ENCODE data around the gene ANKRD44. TPM values are rescaled to one million over a fixed set of nuclear protein-coding genes. Genes with fewer than 3 reads are reported as not detected.

ANKRD44 gene
- total RNA-seq, 4 donors from 2014 or later: 24.4 to 51.8 (median 35.7) TPM

DNA sequence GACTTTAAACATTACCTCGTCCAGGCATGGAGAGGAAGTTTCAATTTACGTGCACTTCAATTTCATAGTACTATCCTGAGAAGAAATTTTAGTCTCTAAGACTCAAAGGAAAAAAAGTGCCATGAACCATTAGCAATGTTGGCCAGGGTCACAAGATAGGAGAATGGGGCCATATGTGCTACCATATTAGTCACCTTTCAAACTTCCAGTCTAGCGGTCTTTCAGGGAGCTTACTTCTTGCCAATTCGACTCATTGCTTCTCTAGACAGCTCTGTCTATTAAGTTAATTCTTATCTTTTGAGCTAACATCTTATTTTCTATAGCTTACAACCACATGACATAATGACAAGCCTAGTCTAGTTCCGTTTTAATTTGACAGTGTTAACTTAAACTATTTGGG lies 129.1 kb downstream of the ANKRD44 start:
- H3K27me3 ChIP-seq: no peaks in the 10 kb centered on the region
- WGBS, 2 donors (ENCODE audit: low coverage in 1 of 2): 48 to 68% methylated on average over 3 to 5 of the region's 5 CpGs
- TF ChIP-seq, protein P1, sequence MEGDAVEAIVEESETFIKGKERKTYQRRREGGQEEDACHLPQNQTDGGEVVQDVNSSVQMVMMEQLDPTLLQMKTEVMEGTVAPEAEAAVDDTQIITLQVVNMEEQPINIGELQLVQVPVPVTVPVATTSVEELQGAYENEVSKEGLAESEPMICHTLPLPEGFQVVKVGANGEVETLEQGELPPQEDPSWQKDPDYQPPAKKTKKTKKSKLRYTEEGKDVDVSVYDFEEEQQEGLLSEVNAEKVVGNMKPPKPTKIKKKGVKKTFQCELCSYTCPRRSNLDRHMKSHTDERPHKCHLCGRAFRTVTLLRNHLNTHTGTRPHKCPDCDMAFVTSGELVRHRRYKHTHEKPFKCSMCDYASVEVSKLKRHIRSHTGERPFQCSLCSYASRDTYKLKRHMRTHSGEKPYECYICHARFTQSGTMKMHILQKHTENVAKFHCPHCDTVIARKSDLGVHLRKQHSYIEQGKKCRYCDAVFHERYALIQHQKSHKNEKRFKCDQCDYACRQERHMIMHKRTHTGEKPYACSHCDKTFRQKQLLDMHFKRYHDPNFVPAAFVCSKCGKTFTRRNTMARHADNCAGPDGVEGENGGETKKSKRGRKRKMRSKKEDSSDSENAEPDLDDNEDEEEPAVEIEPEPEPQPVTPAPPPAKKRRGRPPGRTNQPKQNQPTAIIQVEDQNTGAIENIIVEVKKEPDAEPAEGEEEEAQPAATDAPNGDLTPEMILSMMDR (IDR thresholded peaks at IDR 0.05): no peak
- no peak for TF ChIP-seq POLR2AphosphoS5 (IDR thresholded peaks at IDR 0.05)
- no peak for TF ChIP-seq POLR2A (IDR thresholded peaks at IDR 0.05)
- no peak for TF ChIP-seq EP300 (IDR thresholded peaks at IDR 0.05)
- H3K27ac ChIP-seq: no peak overlapping the region
- no peak for ATAC-seq
- H3K36me3 ChIP-seq: no peaks in the 10 kb centered on the region
- no peaks in the 10 kb centered on the region for H3K9me3 ChIP-seq
- peaks cover 7 to 45% (median 8%) of the 10 kb centered on the region in 3 donors for H3K4me1 ChIP-seq
- no peak overlapping the region for H3K4me3 ChIP-seq

DNA sequence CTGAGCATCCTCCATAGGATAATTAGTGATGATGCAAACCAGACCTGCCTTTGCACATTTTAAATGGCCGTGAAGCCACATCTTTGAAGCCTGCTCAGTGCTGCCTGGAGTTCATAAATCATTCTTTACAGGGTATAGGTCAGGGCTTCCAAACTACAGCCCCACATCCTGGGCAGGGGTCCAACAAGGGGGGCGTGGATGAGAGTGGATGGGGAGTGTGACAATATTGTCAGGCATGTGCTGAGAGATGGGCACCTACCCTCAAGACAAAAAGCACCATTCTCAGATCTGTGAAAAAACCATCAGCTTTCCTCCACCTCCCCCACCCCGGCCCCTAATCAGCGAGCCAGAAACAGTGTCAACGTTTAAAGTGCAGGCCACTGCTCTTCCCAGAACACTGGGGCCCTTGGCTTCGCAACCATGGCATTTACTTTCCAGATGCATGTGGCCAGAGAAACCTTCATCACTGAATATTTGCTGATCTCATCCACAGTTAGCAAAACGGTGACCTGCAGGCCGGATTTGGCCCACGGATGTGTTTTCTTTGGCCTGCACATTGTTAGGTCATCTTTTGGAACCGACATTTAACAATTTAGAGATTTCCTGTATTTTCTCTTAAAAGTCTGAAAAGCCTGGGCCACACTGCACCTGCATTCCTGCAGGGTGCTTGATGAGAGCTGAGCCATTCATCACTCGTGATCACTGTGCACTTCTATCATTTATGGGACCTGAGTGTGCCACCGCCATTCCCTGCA lies 130.7 kb downstream of the ANKRD44 start:
- TF ChIP-seq, protein P1 (IDR thresholded peaks at IDR 0.05): no peak
- TF ChIP-seq POLR2AphosphoS5 (IDR thresholded peaks at IDR 0.05) (peak; percentile 24), EP300 (IDR thresholded peaks at IDR 0.05) (no peak), POLR2A (IDR thresholded peaks at IDR 0.05) (no peak)
- 4 to 41% methylated on average over 4 to 9 of the region's 12 CpGs for WGBS, 2 donors (ENCODE audit: low coverage in 1 of 2)
- Histone ChIP-seq H3K36me3 (no peaks in the 10 kb centered on the region), H3K4me1 (peaks cover 4 to 54% (median 10%) of the 10 kb centered on the region in 3 donors), H3K27me3 (no peaks in the 10 kb centered on the region), H3K4me3 (no peak overlapping the region), H3K27ac (peak overlapping the region; percentile 5 to 74 (median 52)), H3K9me3 (no peaks in the 10 kb centered on the region)
- ATAC-seq: peak; percentile 63

DNA sequence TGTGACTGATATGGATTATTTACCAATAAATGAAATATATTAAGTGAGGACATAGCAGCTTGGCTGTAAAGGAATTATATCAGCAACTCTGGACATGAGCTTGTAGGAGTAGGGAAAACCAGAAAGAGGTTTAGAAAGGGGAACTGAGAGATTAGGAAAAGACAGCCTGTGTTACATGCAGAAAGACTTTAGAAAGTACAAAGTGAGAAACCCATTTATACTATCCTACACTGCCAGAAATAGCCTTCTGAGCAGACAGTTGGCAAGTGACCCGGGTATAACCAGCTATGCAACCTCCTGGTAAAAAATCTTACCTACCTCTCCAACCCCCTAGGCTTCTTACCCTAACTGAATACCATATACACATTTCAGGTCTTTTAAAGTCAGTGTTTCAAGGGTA lies 134.1 kb downstream of the ANKRD44 start:
- Histone ChIP-seq H3K27me3 (no peaks in the 10 kb centered on the region), H3K4me1 (peaks cover 0 to 50% (median 10%) of the 10 kb centered on the region in 3 donors), H3K27ac (peak overlapping the region in 3 of 4 donors; percentile 5), H3K4me3 (no peak overlapping the region), H3K9me3 (no peaks in the 10 kb centered on the region), H3K36me3 (no peaks in the 10 kb centered on the region)
- 0 to 29% methylated on average over 1 of the region's 1 CpG for WGBS, 2 donors (ENCODE audit: low coverage in 1 of 2)
- no peak for ATAC-seq
- no peak for TF ChIP-seq EP300 (IDR thresholded peaks at IDR 0.05)
- TF ChIP-seq POLR2A (IDR thresholded peaks at IDR 0.05): no peak
- TF ChIP-seq, protein P1 (IDR thresholded peaks at IDR 0.05): no peak
- no peak for TF ChIP-seq POLR2AphosphoS5 (IDR thresholded peaks at IDR 0.05)

DNA sequence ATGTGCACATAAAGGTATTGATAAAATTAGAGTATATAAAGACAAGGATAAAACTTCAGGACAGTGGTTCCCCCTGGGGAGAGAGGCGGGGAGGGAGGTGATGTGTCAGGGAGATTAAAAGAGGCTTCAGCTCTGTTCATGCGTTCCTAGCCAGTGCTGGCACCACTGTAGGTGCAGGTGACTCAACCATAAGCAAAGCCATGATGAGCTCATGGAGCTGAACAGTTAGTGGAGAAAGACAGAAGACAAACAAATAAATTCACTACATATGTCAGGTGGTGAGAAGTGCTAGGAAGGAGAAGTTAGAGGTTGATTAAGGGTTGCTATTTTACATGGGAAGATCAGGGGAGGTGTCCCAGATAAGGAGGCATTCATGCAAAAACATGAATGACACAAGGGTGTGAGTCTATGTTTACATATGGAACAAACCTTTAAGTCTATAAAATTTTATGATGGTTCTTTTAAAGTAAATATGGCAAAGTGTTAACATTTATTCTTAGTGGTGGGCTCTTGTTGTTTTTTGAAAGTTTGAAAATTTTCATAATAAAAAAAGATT lies 136.0 kb downstream of the ANKRD44 start:
- H3K9me3 ChIP-seq: no peaks in the 10 kb centered on the region
- H3K27ac ChIP-seq: no peak overlapping the region
- H3K36me3 ChIP-seq: no peaks in the 10 kb centered on the region
- H3K4me3 ChIP-seq: no peak overlapping the region
- WGBS, 2 donors (ENCODE audit: low coverage in 1 of 2): 34 to 71% methylated on average over 2 of the region's 2 CpGs
- H3K27me3 ChIP-seq: no peaks in the 10 kb centered on the region
- no peak for ATAC-seq
- no peak for TF ChIP-seq POLR2A (IDR thresholded peaks at IDR 0.05)
- TF ChIP-seq EP300 (IDR thresholded peaks at IDR 0.05): no peak
- TF ChIP-seq POLR2AphosphoS5 (IDR thresholded peaks at IDR 0.05): no peak
- TF ChIP-seq, protein P1 (IDR thresholded peaks at IDR 0.05): no peak
- H3K4me1 ChIP-seq: peaks cover 8 to 59% (median 15%) of the 10 kb centered on the region in 3 donors

DNA sequence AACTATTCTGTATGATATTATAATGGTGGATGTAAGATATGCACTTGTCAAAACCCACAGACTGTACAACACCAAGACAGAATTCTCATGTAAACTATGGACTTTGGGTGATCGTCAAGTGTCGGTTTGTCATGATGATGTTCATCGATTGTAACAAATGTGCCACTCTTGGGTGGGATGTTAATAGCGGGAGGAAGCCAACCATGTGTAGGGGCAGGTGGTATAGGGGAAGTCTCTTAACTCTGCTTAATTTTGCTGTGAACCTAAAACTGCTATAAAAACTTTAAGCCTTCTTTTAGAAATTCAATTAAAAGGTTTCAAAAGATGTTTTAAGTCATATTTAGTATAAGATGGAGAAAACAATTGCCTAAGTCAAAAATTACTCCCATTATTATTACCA lies 139.0 kb downstream of the ANKRD44 start:
- no peak overlapping the region for H3K4me3 ChIP-seq
- no peaks in the 10 kb centered on the region for H3K36me3 ChIP-seq
- TF ChIP-seq POLR2AphosphoS5 (IDR thresholded peaks at IDR 0.05): no peak
- TF ChIP-seq POLR2A (IDR thresholded peaks at IDR 0.05): no peak
- TF ChIP-seq, protein P1 (IDR thresholded peaks at IDR 0.05): no peak
- TF ChIP-seq EP300 (IDR thresholded peaks at IDR 0.05): no peak
- no peaks in the 10 kb centered on the region for H3K27me3 ChIP-seq
- H3K27ac ChIP-seq: peak overlapping the region in 2 of 4 donors; percentile 77 to 82
- peaks cover 13 to 76% (median 28%) of the 10 kb centered on the region in 3 donors for H3K4me1 ChIP-seq
- ATAC-seq: no peak
- WGBS, 2 donors (ENCODE audit: low coverage in 1 of 2): 91 to 93% methylated on average over 4 of the region's 4 CpGs
- no peaks in the 10 kb centered on the region for H3K9me3 ChIP-seq

All from gastroesophageal sphincter (tissue), 4 donors.